GM12878 (cell line): Measurements from ENCODE around the gene CRTC1. TPM values are rescaled to one million over a fixed set of nuclear protein-coding genes. Genes with fewer than 3 reads are reported as not detected.

Source experiments
- ATAC-seq: fragments of 200-7000 bp; cut with Tn5 transposase; 3 replicates; pipeline ENCODE4 v1.9.1; 2020; ENCODE audit warnings: mild to moderate bottlenecking, moderate library complexity
- BruUV-seq: library from RNA; stranded (reverse); fragments of 400-500 nt; replicated peaks from 2 replicates; lab custom pipeline; 2021; lab: Mats Ljungman, UMichigan
- CTCF ChIA-PET: fragments of 300-600 bp; sonication (Branson Sonifier 250); formaldehyde crosslinking; extraction: SDS; loops from one replicate; lab custom pipeline; 2021; ENCODE audit warnings: inconsistent platforms; lab: Yijun Ruan, JAX
- POLR2A ChIA-PET: fragments of 350-600 bp; formaldehyde crosslinking; extraction: SDS; loops from one replicate; lab custom pipeline; 2021; ENCODE audit warnings: inconsistent platforms; lab: Charles Lee
- RAD21 ChIA-PET: fragments of 300-600 bp; sonication (Branson Sonifier 250); formaldehyde crosslinking; loops from one replicate; lab custom pipeline; 2023; ENCODE audit warnings: antibody characterized with exemption; ENCODE audit not compliant: unreplicated experiment; lab: Charles Lee
- SMC1A ChIA-PET: fragments of 300-600 bp; sonication (Branson Sonifier 250); formaldehyde crosslinking; loops from one replicate; lab custom pipeline; 2023; ENCODE audit not compliant: unreplicated experiment, uncharacterized antibody; lab: Charles Lee
- DNase-seq: peaks from one replicate; pipeline ENCODE4 v3.0.0-alpha.2; 2011; ENCODE audit warnings: low read depth, low spot score
- FAIRE-seq: peaks from 3 replicates; lab custom pipeline; 2011; peaks lifted over from hg19 to GRCh38; lab: Jason Lieb, UNC
- H2AFZ ChIP-seq: 2 replicates; pipeline ENCODE4 v1.6.0; 2011; ENCODE audit warnings: low read depth, low read length, control low read depth; ENCODE audit not compliant: control insufficient read depth
- H3K27ac ChIP-seq: 2 replicates; pipeline ENCODE4 v1.5.1; 2011; ENCODE audit warnings: control low read depth; ENCODE audit not compliant: control insufficient read depth, insufficient read depth
- H3K27me3 ChIP-seq, 2 experiments: replicated peaks in 1 of 2; 2 replicates each; pipeline versions ENCODE4 v1.6.0 to v1.6.1; 2011; ENCODE audit warnings: low read length in 1 of 2; ENCODE audit not compliant: control insufficient read depth in 2 of 2, insufficient read depth in 2 of 2
- H3K36me3 ChIP-seq, 2 experiments: 2 replicates each; pipeline ENCODE4 v1.5.1; 2011; ENCODE audit warnings: low read length in 1 of 2; ENCODE audit not compliant: control insufficient read depth in 2 of 2, insufficient read depth in 2 of 2
- H3K4me1 ChIP-seq: 2 replicates; pipeline ENCODE4 v1.6.1; 2011; ENCODE audit warnings: mild to moderate bottlenecking, low read length, moderate library complexity, mixed read lengths; ENCODE audit not compliant: control insufficient read depth, insufficient read depth
- H3K4me2 ChIP-seq: 2 replicates; pipeline ENCODE4 v1.6.0; 2011; ENCODE audit warnings: control low read depth; ENCODE audit not compliant: control insufficient read depth, insufficient read depth
- H3K4me3 ChIP-seq: fragments of 200-600 bp; sonication (generic); 2 replicates; pipeline ENCODE4 v1.5.1; 2016
- H3K79me2 ChIP-seq: 2 replicates; pipeline ENCODE4 v1.6.0; 2011; ENCODE audit warnings: low read length; ENCODE audit not compliant: control insufficient read depth, insufficient read depth
- H3K9ac ChIP-seq: 2 replicates; pipeline ENCODE4 v1.8.0; 2011; ENCODE audit warnings: low read length, control low read depth, mixed read lengths; ENCODE audit not compliant: control insufficient read depth, insufficient read depth
- H3K9me3 ChIP-seq: replicated peaks from 3 replicates; pipeline ENCODE4 v1.5.1; 2011; ENCODE audit warnings: mild to moderate bottlenecking, low read length; ENCODE audit not compliant: control insufficient read depth, insufficient read depth
- H4K20me1 ChIP-seq: 2 replicates; pipeline ENCODE4 v1.6.0; 2011; ENCODE audit not compliant: control insufficient read depth, insufficient read depth
- CEBPB ChIP-seq, 2 experiments: fragments of 150-350 bp in 1 of 2; IDR thresholded peaks; 2 replicates each; pipeline ENCODE4 v1.6.1; 2012 to 2014; ENCODE audit warnings: low read depth in 2 of 2, low read length in 2 of 2, borderline replicate concordance in 1 of 2, inconsistent platforms in 1 of 2
- NR2C1 ChIP-seq: fragments of 450-650 bp; IDR thresholded peaks from 2 replicates; pipeline ENCODE4 v1.6.1; 2017; ENCODE audit warnings: antibody characterized with exemption, mild to moderate bottlenecking, moderate library complexity
- PAX5 ChIP-seq: IDR thresholded peaks from 2 replicates; pipeline ENCODE4 v1.6.1; 2011; ENCODE audit warnings: low read depth, low read length, borderline replicate concordance
- RCOR1 ChIP-seq: conservative IDR thresholded peaks from 2 replicates; pipeline ENCODE4 v1.6.1; 2012; ENCODE audit warnings: low read depth, low read length, improper control_type of control experiment
- SMAD5 ChIP-seq: IDR thresholded peaks from 2 replicates; pipeline ENCODE4 v1.6.1; 2016; ENCODE audit warnings: antibody characterized with exemption, low read depth
- SP1 ChIP-seq: IDR thresholded peaks from one replicate; pipeline ENCODE4 v1.6.1; 2011; ENCODE audit warnings: low read depth, low read length
- SPI1 ChIP-seq: IDR thresholded peaks from 2 replicates; pipeline ENCODE4 v1.6.1; 2011; ENCODE audit warnings: low read depth, mild to moderate bottlenecking, low read length, moderate library complexity, borderline replicate concordance; ENCODE audit not compliant: insufficient read depth
- SUZ12 ChIP-seq: fragments of 200-600 bp; sonication (generic); IDR thresholded peaks from one replicate; pipeline ENCODE4 v1.6.1; 2018; ENCODE audit warnings: antibody characterized with exemption, mild to moderate bottlenecking; ENCODE audit not compliant: unreplicated experiment
- TARDBP ChIP-seq: IDR thresholded peaks from 2 replicates; pipeline ENCODE4 v1.6.1; 2016; ENCODE audit warnings: borderline replicate concordance
- WGBS: methylation state at CpG from one replicate; pipeline ENCODE4 v1.1.6; 2016; ENCODE audit warnings: low lambda C conversion rate; ENCODE audit not compliant: insufficient replicate concordance, insufficient coverage; ENCODE audit errors: missing lambda C conversion rate; 5-methylcytosine and 5-hydroxymethylcytosine counted together
- in situ Hi-C: fragments of 300-500 bp; cut with MboI; formaldehyde crosslinking; loops from 9 replicates; pipeline ENCODE4 v1.14.3; 2018; ENCODE audit warnings: mixed read lengths
- intact Hi-C: fragments of 100-400 bp; cut with micrococcal nuclease; formaldehyde crosslinking; loops from one replicate; pipeline ENCODE4 v1.14.2; 2022; ENCODE audit not compliant: unreplicated experiment
- polyA plus RNA-seq, 11 experiments: library from polyadenylated mRNA; depleted of rRNA in 4 of 11; unstranded in 6 of 11; stranded (reverse) in 5 of 11; fragments of >200 nt; fragmentation: Nextera tagmentation in 4 of 11; fragmentation: Illumina TruSeq in 1 of 11; extraction: Ambion mirVana in 4 of 11; extraction: Trizol in 1 of 11; gene quantifications; 1 replicate in 1 of 11; 2 replicates in 10 of 11; pipeline versions ENCODE4 v1.2.1 to v1.2.3, GENCODE V29; 2011 to 2016; ENCODE audit warnings: inconsistent platforms in 2 of 11, missing spikeins in 2 of 11, low read depth in 1 of 11
- total RNA-seq, 4 experiments: library from RNA; depleted of rRNA in 3 of 4; stranded (reverse); fragments of >200 nt in 3 of 4; fragmentation: Illumina TruSeq in 1 of 4; extraction: Trizol in 1 of 4; gene quantifications; 2 replicates each; pipeline versions ENCODE4 v1.2.1 to v1.2.3, GENCODE V29; 2013 to 2021
- TF ChIP-seq, protein P1 (sequence below): fragments of 450-650 bp; IDR thresholded peaks from 2 replicates; pipeline ENCODE4 v1.6.1; 2017; ENCODE audit warnings: borderline replicate concordance
- TF ChIP-seq, protein P2 (sequence below): fragments of 450-650 bp; IDR thresholded peaks from 2 replicates; pipeline ENCODE4 v1.6.1; 2018; ENCODE audit warnings: mild to moderate bottlenecking, low read depth, moderate library complexity; ENCODE audit not compliant: partially characterized antibody
- TF ChIP-seq, protein P3 (sequence below): fragments of 450-650 bp; IDR thresholded peaks from 2 replicates; pipeline ENCODE4 v1.6.1; 2017; ENCODE audit warnings: antibody characterized with exemption, mild to moderate bottlenecking, moderate library complexity
- TF ChIP-seq, protein P4 (sequence below), 3 experiments: IDR thresholded peaks in 2 of 3; conservative IDR thresholded peaks in 1 of 3; 2 replicates each; pipeline ENCODE4 v1.5.1; 2011; ENCODE audit warnings: low read depth in 3 of 3, low read length in 3 of 3, mild to moderate bottlenecking in 3 of 3, control low read depth in 2 of 3, moderate library complexity in 2 of 3, inconsistent platforms in 1 of 3, mixed read lengths in 1 of 3; ENCODE audit not compliant: control insufficient read depth in 2 of 3, insufficient read depth in 1 of 3; ENCODE audit errors: extremely low read depth in 1 of 3

The CRTC1 gene
- total and polyA plus RNA-seq, 10 of the 15 experiments (the other 5 are each of a cell fraction or from before 2014, with no cell fraction given) = 0.02 to 4.6 (median 1.1) TPM; not detected in 1

DNA sequence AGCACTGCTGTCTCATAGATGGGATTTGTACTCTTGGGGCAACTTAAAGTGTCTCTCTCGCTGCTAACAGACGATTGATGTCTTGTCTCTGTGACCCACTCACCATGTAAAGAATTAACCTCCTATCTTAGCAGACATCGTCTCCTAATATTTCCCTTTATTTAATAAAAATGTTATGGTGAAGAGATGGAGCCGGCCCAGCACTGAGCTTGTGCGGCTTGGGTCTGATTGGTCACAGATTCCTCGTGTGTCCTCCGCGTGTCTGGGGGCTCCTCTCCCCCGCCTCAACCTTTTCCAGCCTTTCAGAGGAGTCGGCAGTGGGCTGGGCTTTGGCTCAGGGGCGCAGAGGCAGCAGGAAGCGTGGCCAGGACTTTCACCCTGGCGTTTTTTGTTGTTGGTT lies 13.2 kb upstream of the CRTC1 start:
- ChIA-PET CTCF (no interaction called here), SMC1A (no interaction called here), POLR2A (no interaction called here), RAD21 (no interaction called here)
- Histone ChIP-seq H2AFZ (no peak overlapping the region), H3K79me2 (no peaks in the 10 kb centered on the region), H3K9me3 (no peaks in the 10 kb centered on the region), H3K36me3 (peaks cover 0 to 11% of the 10 kb centered on the region in 2 experiments; a peak in 2 of 4 replicates), H3K4me2 (no peak overlapping the region), H3K4me1 (no peaks in the 10 kb centered on the region), H3K4me3 (no peak overlapping the region), H3K27me3 (no peaks in the 10 kb centered on the region), H3K27ac (no peak overlapping the region), H3K9ac (no peak overlapping the region), H4K20me1 (no peaks in the 10 kb centered on the region)
- TSS peak; percentile 40 for BruUV-seq
- DNase-seq (no peak), ATAC-seq (no peak), FAIRE-seq (no peak)
- TF ChIP-seq SP1 = no peak
- TF ChIP-seq SPI1 = no peak
- TF ChIP-seq, protein P1, sequence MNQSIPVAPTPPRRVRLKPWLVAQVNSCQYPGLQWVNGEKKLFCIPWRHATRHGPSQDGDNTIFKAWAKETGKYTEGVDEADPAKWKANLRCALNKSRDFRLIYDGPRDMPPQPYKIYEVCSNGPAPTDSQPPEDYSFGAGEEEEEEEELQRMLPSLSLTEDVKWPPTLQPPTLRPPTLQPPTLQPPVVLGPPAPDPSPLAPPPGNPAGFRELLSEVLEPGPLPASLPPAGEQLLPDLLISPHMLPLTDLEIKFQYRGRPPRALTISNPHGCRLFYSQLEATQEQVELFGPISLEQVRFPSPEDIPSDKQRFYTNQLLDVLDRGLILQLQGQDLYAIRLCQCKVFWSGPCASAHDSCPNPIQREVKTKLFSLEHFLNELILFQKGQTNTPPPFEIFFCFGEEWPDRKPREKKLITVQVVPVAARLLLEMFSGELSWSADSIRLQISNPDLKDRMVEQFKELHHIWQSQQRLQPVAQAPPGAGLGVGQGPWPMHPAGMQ = no peak
- TF ChIP-seq PAX5 = no peak
- TF ChIP-seq, protein P2, sequence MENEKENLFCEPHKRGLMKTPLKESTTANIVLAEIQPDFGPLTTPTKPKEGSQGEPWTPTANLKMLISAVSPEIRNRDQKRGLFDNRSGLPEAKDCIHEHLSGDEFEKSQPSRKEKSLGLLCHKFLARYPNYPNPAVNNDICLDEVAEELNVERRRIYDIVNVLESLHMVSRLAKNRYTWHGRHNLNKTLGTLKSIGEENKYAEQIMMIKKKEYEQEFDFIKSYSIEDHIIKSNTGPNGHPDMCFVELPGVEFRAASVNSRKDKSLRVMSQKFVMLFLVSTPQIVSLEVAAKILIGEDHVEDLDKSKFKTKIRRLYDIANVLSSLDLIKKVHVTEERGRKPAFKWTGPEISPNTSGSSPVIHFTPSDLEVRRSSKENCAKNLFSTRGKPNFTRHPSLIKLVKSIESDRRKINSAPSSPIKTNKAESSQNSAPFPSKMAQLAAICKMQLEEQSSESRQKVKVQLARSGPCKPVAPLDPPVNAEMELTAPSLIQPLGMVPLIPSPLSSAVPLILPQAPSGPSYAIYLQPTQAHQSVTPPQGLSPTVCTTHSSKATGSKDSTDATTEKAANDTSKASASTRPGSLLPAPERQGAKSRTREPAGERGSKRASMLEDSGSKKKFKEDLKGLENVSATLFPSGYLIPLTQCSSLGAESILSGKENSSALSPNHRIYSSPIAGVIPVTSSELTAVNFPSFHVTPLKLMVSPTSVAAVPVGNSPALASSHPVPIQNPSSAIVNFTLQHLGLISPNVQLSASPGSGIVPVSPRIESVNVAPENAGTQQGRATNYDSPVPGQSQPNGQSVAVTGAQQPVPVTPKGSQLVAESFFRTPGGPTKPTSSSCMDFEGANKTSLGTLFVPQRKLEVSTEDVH = no peak
- TF ChIP-seq SMAD5 = no peak
- no peak for TF ChIP-seq NR2C1
- TF ChIP-seq, protein P3, sequence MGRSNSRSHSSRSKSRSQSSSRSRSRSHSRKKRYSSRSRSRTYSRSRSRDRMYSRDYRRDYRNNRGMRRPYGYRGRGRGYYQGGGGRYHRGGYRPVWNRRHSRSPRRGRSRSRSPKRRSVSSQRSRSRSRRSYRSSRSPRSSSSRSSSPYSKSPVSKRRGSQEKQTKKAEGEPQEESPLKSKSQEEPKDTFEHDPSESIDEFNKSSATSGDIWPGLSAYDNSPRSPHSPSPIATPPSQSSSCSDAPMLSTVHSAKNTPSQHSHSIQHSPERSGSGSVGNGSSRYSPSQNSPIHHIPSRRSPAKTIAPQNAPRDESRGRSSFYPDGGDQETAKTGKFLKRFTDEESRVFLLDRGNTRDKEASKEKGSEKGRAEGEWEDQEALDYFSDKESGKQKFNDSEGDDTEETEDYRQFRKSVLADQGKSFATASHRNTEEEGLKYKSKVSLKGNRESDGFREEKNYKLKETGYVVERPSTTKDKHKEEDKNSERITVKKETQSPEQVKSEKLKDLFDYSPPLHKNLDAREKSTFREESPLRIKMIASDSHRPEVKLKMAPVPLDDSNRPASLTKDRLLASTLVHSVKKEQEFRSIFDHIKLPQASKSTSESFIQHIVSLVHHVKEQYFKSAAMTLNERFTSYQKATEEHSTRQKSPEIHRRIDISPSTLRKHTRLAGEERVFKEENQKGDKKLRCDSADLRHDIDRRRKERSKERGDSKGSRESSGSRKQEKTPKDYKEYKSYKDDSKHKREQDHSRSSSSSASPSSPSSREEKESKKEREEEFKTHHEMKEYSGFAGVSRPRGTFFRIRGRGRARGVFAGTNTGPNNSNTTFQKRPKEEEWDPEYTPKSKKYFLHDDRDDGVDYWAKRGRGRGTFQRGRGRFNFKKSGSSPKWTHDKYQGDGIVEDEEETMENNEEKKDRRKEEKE = no peak
- no peak for TF ChIP-seq CEBPB (IDR thresholded peaks at IDR 0.05; ENCODE audit: borderline replicate concordance in 1 of 2, low read depth in 2 of 2, low read length in 2 of 2)
- no peak for TF ChIP-seq RCOR1
- TF ChIP-seq, protein P4, sequence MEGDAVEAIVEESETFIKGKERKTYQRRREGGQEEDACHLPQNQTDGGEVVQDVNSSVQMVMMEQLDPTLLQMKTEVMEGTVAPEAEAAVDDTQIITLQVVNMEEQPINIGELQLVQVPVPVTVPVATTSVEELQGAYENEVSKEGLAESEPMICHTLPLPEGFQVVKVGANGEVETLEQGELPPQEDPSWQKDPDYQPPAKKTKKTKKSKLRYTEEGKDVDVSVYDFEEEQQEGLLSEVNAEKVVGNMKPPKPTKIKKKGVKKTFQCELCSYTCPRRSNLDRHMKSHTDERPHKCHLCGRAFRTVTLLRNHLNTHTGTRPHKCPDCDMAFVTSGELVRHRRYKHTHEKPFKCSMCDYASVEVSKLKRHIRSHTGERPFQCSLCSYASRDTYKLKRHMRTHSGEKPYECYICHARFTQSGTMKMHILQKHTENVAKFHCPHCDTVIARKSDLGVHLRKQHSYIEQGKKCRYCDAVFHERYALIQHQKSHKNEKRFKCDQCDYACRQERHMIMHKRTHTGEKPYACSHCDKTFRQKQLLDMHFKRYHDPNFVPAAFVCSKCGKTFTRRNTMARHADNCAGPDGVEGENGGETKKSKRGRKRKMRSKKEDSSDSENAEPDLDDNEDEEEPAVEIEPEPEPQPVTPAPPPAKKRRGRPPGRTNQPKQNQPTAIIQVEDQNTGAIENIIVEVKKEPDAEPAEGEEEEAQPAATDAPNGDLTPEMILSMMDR (IDR thresholded peaks at IDR 0.05 in 2 of 3, conservative IDR thresholded peaks at IDR 0.05 in 1 of 3; ENCODE audit: control insufficient read depth in 2 of 3, extremely low read depth in 1 of 3, insufficient read depth in 1 of 3, low read depth in 3 of 3, low read length in 3 of 3) = no peak
- no peak for TF ChIP-seq TARDBP
- TF ChIP-seq SUZ12 = no peak
- in situ Hi-C loops (loop anchor here (10.0 kb wide), 1 partner anchor 216 kb away; no protein-coding TSS in a partner anchor), intact Hi-C loops (no loop called here)
- WGBS = 81% methylated on average over 13 of the region's 13 CpGs
